ENCODE measurements around the gene B9D1. TPM values are rescaled to one million over a fixed set of nuclear protein-coding genes. Genes with fewer than 3 reads are reported as not detected.
A peak's percentile ranks its signal among the peaks of the same experiment; 100 is the strongest.

B9D1 gene
- total and polyA plus RNA-seq, 2 of the 13 experiments (the other 11 are each of a cell fraction or from before 2014, with no cell fraction given), result 27.7 to 31.1 TPM

DNA sequence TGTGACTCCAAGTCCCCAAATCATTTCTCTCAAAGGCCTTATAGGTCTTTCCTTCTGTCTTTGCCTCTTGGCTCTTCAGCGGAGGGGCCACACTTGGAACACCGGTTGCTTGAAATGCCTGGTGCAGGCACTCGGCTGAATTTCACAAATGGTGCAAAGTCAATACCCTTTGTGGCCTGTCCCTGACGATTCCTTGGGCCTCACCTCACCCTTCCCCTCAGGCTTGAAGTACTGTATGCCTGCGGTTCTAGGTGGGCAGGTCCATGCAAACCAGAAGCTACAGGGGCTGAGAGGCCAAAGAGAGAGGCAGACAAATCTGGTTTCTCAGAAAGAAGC is 4.1 kb upstream of the B9D1 start:
- no peak for DNase-seq (ENCODE audit: low spot score)
- Histone ChIP-seq H3K9me3 (ENCODE audit: low read length) (no peaks in the 10 kb centered on the region), H2AFZ (ENCODE audit: low read length) (no peak overlapping the region), H3K27ac (ENCODE audit: extremely low read length, insufficient read depth, low read length) (no peak overlapping the region), H3K27me3 (ENCODE audit: control insufficient read depth in 1 of 2, insufficient read depth in 2 of 2, low read length in 2 of 2) (no peaks in the 10 kb centered on the region), H3K36me3 (replicated peaks in 1 of 2; ENCODE audit: control insufficient read depth in 1 of 2, insufficient read depth in 2 of 2, low read length in 2 of 2) (no peaks in the 10 kb centered on the region), H3K4me3 (replicated peaks in 1 of 3; ENCODE audit: insufficient read depth in 1 of 3, low read depth in 2 of 3, low read length in 3 of 3) (no peak overlapping the region), H4K20me1 (ENCODE audit: insufficient read depth, low read length) (no peaks in the 10 kb centered on the region), H3K4me1 (ENCODE audit: insufficient read depth, low read length) (peaks cover 80% of the 10 kb centered on the region), H3K9ac (ENCODE audit: insufficient read depth, low read depth, low read length) (no peak overlapping the region), H3K79me2 (ENCODE audit: insufficient read depth, low read length) (peaks cover 3% of the 10 kb centered on the region), H3K4me2 (ENCODE audit: low read depth, low read length) (0 out of 2 replicates have a peak overlapping the region, but pooled peaks have one; percentile 7)
- BruUV-seq (replicated peaks), result no TSS peak
- WGBS (ENCODE audit: low lambda C conversion rate), result 37% methylated on average over 5 of the region's 5 CpGs
- POLR2A ChIA-PET, result interaction anchor here (2.3 kb wide), 1 partner anchor 11 kb away, joined by 51 read pairs; the partner anchor contains the start of gene MAPK7
- intact Hi-C loops (cut with micrococcal nuclease; ENCODE audit: unreplicated experiment), result no loop called here
- no peak for ATAC-seq
- in situ Hi-C loops (cut with HindIII; ENCODE audit: extremely low pct_ligation_motif_present, low pct_unique_long_range_greater_than_20kb), result loop anchor here (10.0 kb wide), 1 partner anchor 398 kb away; no protein-coding TSS in a partner anchor
- FAIRE-seq, result no peak
- TF ChIP-seq MYC (CRISPR knock-in tag; IDR thresholded peaks at IDR 0.05; ENCODE audit: borderline replicate concordance), result no peak
- TF ChIP-seq PHF20 (CRISPR knock-in tag; IDR thresholded peaks at IDR 0.05), result no peak
- no peak for TF ChIP-seq ETV6 (CRISPR knock-in tag; conservative IDR thresholded peaks at IDR 0.05)
- TF ChIP-seq SRSF9 (IDR thresholded peaks at IDR 0.05; ENCODE audit: borderline replicate concordance, insufficient read depth, low read depth, low read length, poor library complexity, severe bottlenecking), result no peak
- TF ChIP-seq GTF3A (CRISPR knock-in tag; conservative IDR thresholded peaks at IDR 0.05), result no peak
- no peak for TF ChIP-seq RFX3 (CRISPR knock-in tag; IDR thresholded peaks at IDR 0.05)
- CTCF ChIA-PET (ENCODE audit: low intra/inter-chr PET ratio, low total read pairs), result no interaction called here

- no peak for FAIRE-seq
- POLR2A ChIA-PET, result interaction anchor here (0.8 to 2.3 kb wide), 6 partner anchors 12 to 282 kb away, joined by 3 to 51 read pairs (median 4); partner anchors contain the start of genes ALDH3A2, MAPK7 and MFAP4
- Histone ChIP-seq H3K4me3 (replicated peaks in 1 of 3; ENCODE audit: insufficient read depth in 1 of 3, low read depth in 2 of 3, low read length in 3 of 3) (no peak overlapping the region; a peak in 1 of 6 replicates), H3K36me3 (replicated peaks in 1 of 2; ENCODE audit: control insufficient read depth in 1 of 2, insufficient read depth in 2 of 2, low read length in 2 of 2) (no peaks in the 10 kb centered on the region), H3K27me3 (ENCODE audit: control insufficient read depth in 1 of 2, insufficient read depth in 2 of 2, low read length in 2 of 2) (no peaks in the 10 kb centered on the region), H3K9me3 (ENCODE audit: low read length) (no peaks in the 10 kb centered on the region), H3K27ac (ENCODE audit: extremely low read length, insufficient read depth, low read length) (peak overlapping the region; percentile 61), H2AFZ (ENCODE audit: low read length) (no peak overlapping the region), H4K20me1 (ENCODE audit: insufficient read depth, low read length) (no peaks in the 10 kb centered on the region), H3K9ac (ENCODE audit: insufficient read depth, low read depth, low read length) (no peak overlapping the region), H3K79me2 (ENCODE audit: insufficient read depth, low read length) (peaks cover 7% of the 10 kb centered on the region), H3K4me1 (ENCODE audit: insufficient read depth, low read length) (peaks cover 86% of the 10 kb centered on the region), H3K4me2 (ENCODE audit: low read depth, low read length) (no peak overlapping the region)
- in situ Hi-C loops (cut with HindIII; ENCODE audit: extremely low pct_ligation_motif_present, low pct_unique_long_range_greater_than_20kb), result loop anchor here (10.0 kb wide), 1 partner anchor 399 kb away; no protein-coding TSS in a partner anchor
- DNase-seq (ENCODE audit: low spot score), result no peak
- intact Hi-C loops (cut with micrococcal nuclease; ENCODE audit: unreplicated experiment), result loop anchor here (1.0 kb wide), 1 partner anchor 12 kb away; the partner anchor contains the start of gene MAPK7
- TF ChIP-seq ZNF691 (CRISPR knock-in tag; IDR thresholded peaks at IDR 0.05; ENCODE audit: borderline replicate concordance, low read depth) (peak; percentile 81; the same call in 1 of the 2 replicates), ZNF629 (CRISPR knock-in tag; conservative IDR thresholded peaks at IDR 0.05) (peak; percentile 47), PRDM10 (CRISPR knock-in tag; IDR thresholded peaks at IDR 0.05; ENCODE audit: low read depth) (no peak)
- CTCF ChIA-PET (ENCODE audit: low intra/inter-chr PET ratio, low total read pairs), result no interaction called here
- no TSS peak for BruUV-seq (replicated peaks)
- 66% methylated on average over 7 of the region's 9 CpGs for WGBS (ENCODE audit: low lambda C conversion rate)
- no peak for ATAC-seq
Observed at GRCh38 chr17:19365833-19366636, 3.5 kb upstream of the B9D1 start.
